ENCODE measurements around the gene CCDC192.
"Not testable (repeated sequence)": the region's sequence is repeated elsewhere in the genome, so short reads cannot be mapped to it uniquely, and the experiment has no call there.

CCDC192 gene

DNA sequence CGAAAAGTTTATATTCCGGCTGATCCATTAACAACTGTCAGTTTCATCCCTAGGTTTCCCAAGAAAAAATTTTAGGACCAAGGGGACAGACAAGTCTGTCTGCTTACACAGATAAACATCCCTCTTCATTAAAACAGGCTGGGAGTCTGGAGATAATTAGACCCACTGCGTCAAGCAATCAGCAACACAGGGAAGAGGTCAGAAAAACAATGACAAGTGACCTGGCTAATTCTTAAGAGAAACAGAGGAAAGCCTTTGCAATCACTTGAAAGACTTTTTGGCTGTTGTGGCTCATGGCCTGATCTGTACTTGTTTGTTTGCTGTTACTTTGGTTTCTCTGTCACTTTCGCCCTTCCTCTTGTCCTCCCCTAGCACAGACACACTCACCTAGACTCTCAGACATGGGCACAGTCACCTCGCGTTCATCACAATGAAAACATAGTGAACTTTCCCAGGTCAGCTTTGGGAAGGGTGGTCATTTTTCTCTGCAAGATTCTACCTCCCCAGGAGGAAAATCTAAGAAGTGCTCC is 2.9 kb upstream of the CCDC192 start:
- DNase-seq: no peak

GRCh38 chr5:127702434-127702833 is 757 bp upstream of the CCDC192 start:
- no peak for DNase-seq

DNA sequence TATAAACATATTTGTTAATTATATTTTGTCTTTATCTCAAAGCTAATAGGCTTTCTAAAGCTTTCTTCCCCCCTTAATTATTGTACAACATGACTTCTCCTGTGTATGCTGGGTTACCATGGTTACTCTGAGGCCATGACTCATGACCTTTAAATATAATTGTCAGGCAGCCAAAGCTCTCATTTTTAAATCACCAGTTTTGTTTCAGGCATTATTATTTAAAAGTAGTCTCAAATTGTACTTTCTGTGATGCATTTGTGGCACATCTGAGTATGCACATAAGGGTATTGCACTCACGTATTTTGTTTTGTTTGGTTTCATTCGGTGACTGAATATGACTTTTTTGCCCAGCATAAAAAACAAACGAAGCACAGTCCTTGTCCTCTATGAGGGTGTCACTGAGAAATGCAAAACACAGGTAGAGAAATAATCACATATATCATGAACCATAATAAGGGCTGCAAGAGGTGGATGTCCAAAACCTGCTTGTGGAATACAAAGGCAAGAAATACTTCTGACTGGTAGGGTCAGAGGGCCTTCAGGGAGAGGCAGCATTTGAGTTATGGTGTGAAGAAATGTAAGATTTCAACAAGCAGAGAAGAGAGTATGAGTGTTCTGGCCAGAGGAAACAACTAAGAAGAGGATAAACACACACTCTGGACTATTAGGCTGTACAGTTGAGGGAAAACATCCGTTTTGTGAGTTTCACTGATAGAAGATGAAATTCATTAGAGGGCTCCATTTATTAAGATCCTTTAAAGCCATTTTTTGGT is 2.1 kb downstream of the CCDC192 start:
- no peak for DNase-seq

DNA sequence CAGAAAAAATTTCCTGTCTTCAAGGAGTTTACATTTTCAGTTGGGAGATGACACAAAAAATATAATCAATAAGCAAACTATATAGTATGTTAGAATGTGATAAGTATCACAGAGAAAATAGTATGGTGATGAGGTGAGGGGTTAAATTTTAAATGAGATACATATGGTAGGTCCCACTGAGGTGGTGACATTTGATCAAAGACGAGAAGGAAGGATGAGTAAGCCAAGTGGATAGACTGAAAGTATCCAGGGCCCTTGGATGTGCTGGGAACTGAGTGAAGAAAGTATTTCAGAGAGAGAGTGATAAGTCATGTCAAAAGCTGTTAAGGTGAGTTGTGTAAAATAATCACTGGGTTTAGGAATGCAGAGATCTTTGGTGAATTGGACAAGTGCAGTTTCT is 3.5 kb downstream of the CCDC192 start:
- DNase-seq: no peak

GRCh38 chr5:127707209-127707608 is 4.0 kb downstream of the CCDC192 start:
- DNase-seq: no peak

- not testable (repeated sequence) for DNase-seq
Observed at GRCh38 chr5:127713083-127713482, 9.9 kb downstream of the CCDC192 start.

DNA sequence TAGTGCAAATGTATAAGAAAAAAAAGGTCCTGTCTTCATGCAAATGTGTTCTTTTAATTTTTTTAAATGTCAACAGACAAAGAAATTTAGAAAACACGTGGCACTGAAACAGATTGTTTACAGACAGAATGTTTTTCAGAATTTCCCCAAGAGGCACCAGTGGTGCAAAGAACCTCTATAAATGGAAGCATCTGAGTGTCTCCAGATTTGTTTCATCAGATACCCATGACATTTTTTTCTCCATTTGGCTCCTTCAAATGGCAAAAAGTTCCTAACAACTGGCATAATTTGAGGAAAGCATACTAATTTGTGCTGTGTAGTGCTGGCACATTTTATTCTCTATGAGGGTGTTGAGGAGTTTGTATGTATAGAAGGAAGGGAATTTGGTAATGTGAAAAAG is 15.0 kb downstream of the CCDC192 start:
- no peak for DNase-seq

DNA sequence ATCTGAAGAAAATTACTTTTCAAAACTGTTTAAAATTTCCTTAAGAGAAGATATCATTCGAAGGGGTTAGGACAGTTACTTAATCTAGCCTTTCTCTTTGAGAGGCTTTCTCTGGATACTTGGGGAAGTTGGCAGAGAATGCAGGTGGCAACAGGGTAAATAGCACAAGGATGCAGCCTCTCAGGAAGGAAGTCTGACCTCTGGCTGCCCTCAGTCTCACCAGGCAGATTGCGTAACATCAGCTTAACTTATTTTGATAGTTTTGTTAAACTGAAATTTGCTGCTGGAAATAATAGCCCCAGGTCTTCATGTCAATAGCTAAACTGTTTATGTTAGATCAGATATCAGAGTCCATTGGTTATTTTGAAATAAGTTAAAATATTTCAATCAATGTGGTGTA is 20.4 kb downstream of the CCDC192 start:
- no peak for DNase-seq

DNA sequence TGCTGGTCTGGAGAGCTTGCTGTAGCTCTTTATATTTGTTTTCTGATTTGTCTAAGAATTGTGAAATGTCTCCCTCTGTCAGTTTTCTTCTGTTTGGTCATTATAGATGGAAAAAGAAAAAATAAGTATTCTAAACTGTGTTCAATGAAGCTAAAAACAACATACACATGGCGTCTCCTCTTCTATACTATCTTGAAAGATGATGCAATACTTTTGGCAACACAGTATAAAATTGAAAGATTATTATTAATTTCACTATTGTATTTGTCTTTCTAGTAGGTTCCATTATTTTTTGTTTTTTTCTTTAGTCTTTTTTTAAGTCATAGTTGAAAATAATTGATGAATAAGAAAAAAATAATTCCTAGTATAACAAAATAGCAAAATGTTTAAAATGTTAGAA is 22.5 kb downstream of the CCDC192 start:
- DNase-seq: no peak

- DNase-seq: no peak
Observed at GRCh38 chr5:127732963-127733362, 29.8 kb downstream of the CCDC192 start.

- DNase-seq: not testable (repeated sequence)
Observed at GRCh38 chr5:127739348-127739747, 36.2 kb downstream of the CCDC192 start.

GRCh38 chr5:127739807-127740384 is 36.7 kb downstream of the CCDC192 start:
- DNase-seq: no peak

DNA sequence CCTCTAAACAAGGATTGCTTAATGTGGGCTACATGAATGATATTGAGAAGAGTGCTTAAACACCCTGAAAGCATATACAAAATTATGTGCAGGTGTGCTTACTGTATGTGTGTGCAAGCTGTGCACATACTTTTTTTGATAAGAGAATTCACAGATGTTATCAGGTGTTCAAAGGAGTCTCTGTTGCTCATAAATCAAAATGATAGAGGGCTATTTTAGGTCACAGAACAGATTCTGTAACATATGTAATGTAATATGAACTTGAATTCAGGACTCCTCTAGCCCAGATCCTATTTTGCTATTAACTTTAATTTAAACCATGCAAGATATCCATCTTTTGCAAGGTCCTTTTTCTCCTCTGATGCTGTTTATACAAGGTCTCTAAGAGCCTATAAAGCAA is 38.2 kb downstream of the CCDC192 start:
- DNase-seq: no peak

DNA sequence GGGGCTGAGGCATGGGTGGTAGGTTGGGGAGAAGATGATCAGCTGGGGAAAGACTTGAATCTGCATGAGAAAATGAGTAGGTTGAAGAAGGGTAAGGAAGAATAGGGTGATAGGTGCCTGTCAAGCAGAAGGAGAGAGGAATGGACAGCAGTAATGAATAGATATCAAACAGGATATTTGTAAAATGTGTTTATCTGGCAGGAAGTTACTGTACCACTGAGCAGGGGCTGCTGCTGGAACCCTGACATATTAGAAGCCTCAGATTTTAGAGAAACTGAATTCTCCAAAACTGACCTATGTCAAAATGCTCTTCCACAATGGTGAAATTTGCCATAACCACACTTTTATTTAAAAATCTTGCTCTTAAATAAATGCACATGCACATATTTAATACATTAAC is 41.0 kb downstream of the CCDC192 start:
- DNase-seq: no peak

- no peak for DNase-seq
Observed at GRCh38 chr5:127746756-127747155, 43.6 kb downstream of the CCDC192 start.

GRCh38 chr5:127752503-127753265 is 49.5 kb downstream of the CCDC192 start:
- not testable (repeated sequence) for DNase-seq

GRCh38 chr5:127754259-127754658 is 51.1 kb downstream of the CCDC192 start:
- no peak for DNase-seq

DNA sequence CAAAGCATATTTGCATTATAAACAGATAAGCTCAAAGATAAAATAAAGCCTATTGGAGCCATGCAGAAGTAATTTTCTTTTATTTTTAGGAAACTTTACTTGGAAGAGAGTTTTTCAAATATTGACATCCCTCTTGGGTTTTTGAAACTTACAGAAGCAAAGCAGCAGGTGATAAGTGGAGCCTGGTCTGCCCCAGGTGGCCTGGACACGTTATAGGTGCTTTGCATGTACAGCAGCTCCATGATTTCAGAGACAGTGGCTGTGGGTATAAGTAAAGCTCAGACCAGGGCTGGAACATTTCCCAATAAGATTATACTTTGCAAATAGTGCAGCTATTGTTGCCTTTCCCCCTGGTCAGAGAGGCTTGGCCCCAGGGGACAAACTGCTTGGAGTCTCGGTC is 51.5 kb downstream of the CCDC192 start:
- DNase-seq: no peak

- DNase-seq: no peak
Observed at GRCh38 chr5:127757576-127757975, 54.4 kb downstream of the CCDC192 start.

DNA sequence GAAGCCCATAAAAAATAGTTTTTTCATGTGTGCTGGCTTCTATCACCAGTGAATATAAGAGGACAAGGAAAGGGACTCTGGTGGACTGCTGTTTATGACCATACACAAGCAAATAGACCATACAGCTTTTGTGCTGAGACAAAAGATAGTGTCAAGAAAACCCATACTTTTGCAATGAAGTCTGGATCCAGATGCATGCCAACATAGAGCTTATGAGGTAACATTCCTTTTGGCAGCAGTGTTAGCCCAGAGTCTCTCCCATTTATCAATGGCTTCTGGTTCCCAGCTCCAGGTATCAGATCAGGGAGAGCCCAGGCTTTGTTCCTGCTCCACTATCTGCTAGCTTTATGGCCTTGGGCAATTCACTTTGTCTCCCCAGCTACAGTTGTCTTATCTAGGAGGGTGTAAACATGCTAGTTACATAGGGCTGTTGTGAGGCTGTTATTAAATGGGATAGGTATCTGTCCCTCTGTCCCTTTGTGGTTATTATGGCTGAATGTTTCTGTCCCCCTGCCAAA is 55.6 kb downstream of the CCDC192 start:
- no peak for DNase-seq

DNA sequence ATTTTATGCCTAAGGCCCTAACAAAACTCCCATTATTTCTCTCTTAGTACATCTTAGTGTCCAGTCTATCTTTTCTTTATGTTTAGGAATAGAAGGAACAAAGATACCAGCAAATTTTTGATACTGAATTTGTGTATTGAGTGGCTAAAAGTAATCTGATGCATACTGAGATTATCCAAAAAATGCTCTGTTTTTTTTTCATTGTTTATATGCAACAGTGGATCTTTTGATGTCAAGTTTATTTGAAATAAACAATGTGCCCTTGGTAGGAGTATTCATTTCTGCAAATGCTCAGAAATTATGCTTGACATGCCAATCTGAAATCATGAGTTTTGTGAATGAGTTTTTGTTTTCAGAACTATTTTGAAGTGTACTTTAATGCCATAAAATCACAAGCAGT is 58.7 kb downstream of the CCDC192 start:
- no peak for DNase-seq

- DNase-seq: no peak
Observed at GRCh38 chr5:127762412-127762811, 59.2 kb downstream of the CCDC192 start.

- no peak for DNase-seq
Observed at GRCh38 chr5:127766676-127767335, 63.6 kb downstream of the CCDC192 start.
